ENCODE results near the gene ACIN1. TPM values are rescaled to one million over a fixed set of nuclear protein-coding genes. Genes with fewer than 3 reads are reported as not detected.

ACIN1 gene
- total RNA-seq, 1 experiment from 2014 or later, result 179 TPM

DNA sequence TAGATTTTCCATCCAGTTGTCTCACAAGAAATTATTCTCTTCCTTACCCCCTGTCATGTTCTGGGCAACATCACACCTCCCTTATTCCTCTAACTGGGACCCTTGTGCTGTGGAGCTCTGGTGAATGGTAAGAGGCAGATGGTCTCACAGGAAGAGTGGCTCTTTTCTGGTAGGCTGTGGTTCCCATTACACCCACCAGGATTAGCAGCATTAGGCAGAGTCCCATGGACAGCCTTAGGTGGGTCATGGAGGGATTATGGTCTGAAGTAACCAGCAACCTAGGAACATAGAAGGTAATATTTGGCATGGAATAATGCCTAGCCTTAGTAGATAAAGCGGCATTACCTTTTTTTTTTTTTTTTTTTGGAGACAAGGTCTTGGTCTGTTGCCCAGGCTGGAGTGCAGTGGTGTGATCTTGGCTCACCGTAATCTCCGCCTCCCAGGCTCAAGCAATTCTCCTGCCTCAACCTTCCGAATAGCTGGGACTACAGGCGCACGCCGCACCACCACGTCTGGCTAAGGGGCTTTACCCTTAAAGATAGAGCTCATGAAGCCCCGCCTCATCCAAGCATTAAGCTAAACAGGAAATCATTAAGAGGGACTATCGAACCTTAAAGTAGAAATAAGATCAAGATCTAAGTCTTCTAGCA is 4.4 kb upstream of the ACIN1 start:
- Histone ChIP-seq H3K27ac (ENCODE audit: low read depth, low read length) (no peak overlapping the region), H3K9ac (ENCODE audit: low read length) (no peak overlapping the region), H3K4me1 (ENCODE audit: control insufficient read depth in 1 of 2, insufficient read depth in 2 of 2, low read length in 2 of 2) (peaks cover 2 to 3% of the 10 kb centered on the region in 2 experiments; a peak in 2 of 4 replicates), H3K79me2 (ENCODE audit: insufficient read depth, low read length) (peaks cover 42% of the 10 kb centered on the region), H2AFZ (ENCODE audit: low read depth, low read length, poor library complexity, severe bottlenecking) (no peak overlapping the region), H3K4me2 (ENCODE audit: low read length) (no peak overlapping the region), H3K36me3 (ENCODE audit: control insufficient read depth in 1 of 2, insufficient read depth in 2 of 2, low read length in 2 of 2) (peaks cover 11 to 13% of the 10 kb centered on the region in 2 experiments), H3K9me2 (ENCODE audit: insufficient read depth) (no peaks in the 10 kb centered on the region), H4K20me1 (ENCODE audit: insufficient read depth) (peaks cover under 1% of the 10 kb centered on the region; the same call in 1 of the 2 replicates), H3K4me3 (replicated peaks in 1 of 2; ENCODE audit: low read depth in 1 of 2, low read length in 2 of 2) (no peak overlapping the region), H3K27me3 (ENCODE audit: insufficient read depth, low read length) (no peaks in the 10 kb centered on the region; the same call in 1 of the 2 replicates), H3K9me3 (ENCODE audit: control insufficient read depth in 1 of 2, insufficient read depth in 1 of 2, low read depth in 1 of 2, low read length in 2 of 2) (no peaks in the 10 kb centered on the region)
- CTCF ChIA-PET, result interaction anchor here (1.6 to 2.0 kb wide), 2 partner anchors 21 to 30 kb away, joined by 5 read pairs; no protein-coding TSS in a partner anchor
- RAD21 ChIA-PET (ENCODE audit: low non-redundant PET in 1 of 2, low total read pairs in 2 of 2, uncharacterized antibody in 2 of 2, unreplicated experiment in 2 of 2), result no interaction called here
- POLR2A ChIA-PET, result no interaction called here
- DNase-seq (ENCODE audit: low read depth, low spot score) (no peak), ATAC-seq (no peak)
- intact Hi-C loops (cut with micrococcal nuclease), result no loop called here
- no TSS peak for BruUV-seq (replicated peaks)
- TF ChIP-seq RAD21 (IDR thresholded peaks at IDR 0.05; ENCODE audit: low read depth), result no peak
- no peak for TF ChIP-seq POLR2A (IDR thresholded peaks at IDR 0.05; ENCODE audit: borderline replicate concordance, extremely low read depth, insufficient read depth, insufficient read length)
- TF ChIP-seq TCF7L2 (IDR thresholded peaks at IDR 0.05; ENCODE audit: borderline replicate concordance, extremely low read depth, insufficient read depth, insufficient read length), result no peak
- no peak for TF ChIP-seq JUND (IDR thresholded peaks at IDR 0.05)
- TF ChIP-seq, protein P1, sequence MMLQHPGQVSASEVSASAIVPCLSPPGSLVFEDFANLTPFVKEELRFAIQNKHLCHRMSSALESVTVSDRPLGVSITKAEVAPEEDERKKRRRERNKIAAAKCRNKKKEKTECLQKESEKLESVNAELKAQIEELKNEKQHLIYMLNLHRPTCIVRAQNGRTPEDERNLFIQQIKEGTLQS (IDR thresholded peaks at IDR 0.05), result no peak
- TF ChIP-seq SIN3A (IDR thresholded peaks at IDR 0.05; ENCODE audit: low read depth), result no peak
- no peak for TF ChIP-seq CEBPB (IDR thresholded peaks at IDR 0.05; ENCODE audit: low read depth)
- TF ChIP-seq POLR2AphosphoS5 (IDR thresholded peaks at IDR 0.05; ENCODE audit: low read depth, low read length), result no peak
- TF ChIP-seq, protein P2, sequence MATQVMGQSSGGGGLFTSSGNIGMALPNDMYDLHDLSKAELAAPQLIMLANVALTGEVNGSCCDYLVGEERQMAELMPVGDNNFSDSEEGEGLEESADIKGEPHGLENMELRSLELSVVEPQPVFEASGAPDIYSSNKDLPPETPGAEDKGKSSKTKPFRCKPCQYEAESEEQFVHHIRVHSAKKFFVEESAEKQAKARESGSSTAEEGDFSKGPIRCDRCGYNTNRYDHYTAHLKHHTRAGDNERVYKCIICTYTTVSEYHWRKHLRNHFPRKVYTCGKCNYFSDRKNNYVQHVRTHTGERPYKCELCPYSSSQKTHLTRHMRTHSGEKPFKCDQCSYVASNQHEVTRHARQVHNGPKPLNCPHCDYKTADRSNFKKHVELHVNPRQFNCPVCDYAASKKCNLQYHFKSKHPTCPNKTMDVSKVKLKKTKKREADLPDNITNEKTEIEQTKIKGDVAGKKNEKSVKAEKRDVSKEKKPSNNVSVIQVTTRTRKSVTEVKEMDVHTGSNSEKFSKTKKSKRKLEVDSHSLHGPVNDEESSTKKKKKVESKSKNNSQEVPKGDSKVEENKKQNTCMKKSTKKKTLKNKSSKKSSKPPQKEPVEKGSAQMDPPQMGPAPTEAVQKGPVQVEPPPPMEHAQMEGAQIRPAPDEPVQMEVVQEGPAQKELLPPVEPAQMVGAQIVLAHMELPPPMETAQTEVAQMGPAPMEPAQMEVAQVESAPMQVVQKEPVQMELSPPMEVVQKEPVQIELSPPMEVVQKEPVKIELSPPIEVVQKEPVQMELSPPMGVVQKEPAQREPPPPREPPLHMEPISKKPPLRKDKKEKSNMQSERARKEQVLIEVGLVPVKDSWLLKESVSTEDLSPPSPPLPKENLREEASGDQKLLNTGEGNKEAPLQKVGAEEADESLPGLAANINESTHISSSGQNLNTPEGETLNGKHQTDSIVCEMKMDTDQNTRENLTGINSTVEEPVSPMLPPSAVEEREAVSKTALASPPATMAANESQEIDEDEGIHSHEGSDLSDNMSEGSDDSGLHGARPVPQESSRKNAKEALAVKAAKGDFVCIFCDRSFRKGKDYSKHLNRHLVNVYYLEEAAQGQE (IDR thresholded peaks at IDR 0.05; ENCODE audit: low read depth), result no peak

All from HCT116 (cell line).